ENCODE data around the gene CATSPERE.

DNA sequence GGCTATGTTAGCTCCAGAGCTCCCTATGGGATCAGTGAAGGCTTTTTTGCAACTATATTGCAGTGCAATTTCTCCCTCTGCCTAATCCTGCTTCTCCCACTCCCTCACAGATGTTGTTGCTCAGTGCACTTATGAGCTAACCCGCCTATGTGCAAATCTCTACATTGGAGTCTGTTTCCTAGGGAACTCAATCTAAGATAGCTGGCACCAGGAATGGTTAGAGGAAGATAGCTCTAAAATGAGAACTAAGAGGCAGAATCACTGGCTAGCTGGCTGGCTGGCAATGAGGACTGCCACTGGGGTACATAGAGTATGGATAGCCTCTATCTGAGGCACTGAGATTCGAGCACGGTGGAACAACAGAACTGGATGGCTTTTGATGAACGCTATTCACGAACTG lies 48.9 kb upstream of the CATSPERE start:
- no peak for TF ChIP-seq POLR2A (IDR thresholded peaks at IDR 0.05)
- TF ChIP-seq, protein P1, sequence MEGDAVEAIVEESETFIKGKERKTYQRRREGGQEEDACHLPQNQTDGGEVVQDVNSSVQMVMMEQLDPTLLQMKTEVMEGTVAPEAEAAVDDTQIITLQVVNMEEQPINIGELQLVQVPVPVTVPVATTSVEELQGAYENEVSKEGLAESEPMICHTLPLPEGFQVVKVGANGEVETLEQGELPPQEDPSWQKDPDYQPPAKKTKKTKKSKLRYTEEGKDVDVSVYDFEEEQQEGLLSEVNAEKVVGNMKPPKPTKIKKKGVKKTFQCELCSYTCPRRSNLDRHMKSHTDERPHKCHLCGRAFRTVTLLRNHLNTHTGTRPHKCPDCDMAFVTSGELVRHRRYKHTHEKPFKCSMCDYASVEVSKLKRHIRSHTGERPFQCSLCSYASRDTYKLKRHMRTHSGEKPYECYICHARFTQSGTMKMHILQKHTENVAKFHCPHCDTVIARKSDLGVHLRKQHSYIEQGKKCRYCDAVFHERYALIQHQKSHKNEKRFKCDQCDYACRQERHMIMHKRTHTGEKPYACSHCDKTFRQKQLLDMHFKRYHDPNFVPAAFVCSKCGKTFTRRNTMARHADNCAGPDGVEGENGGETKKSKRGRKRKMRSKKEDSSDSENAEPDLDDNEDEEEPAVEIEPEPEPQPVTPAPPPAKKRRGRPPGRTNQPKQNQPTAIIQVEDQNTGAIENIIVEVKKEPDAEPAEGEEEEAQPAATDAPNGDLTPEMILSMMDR (IDR thresholded peaks at IDR 0.05 in 8 of 11, conservative IDR thresholded peaks at IDR 0.05 in 3 of 11) = no peak
- no peak for TF ChIP-seq POLR2AphosphoS5 (IDR thresholded peaks at IDR 0.05)
